ENCODE measurements around the gene TBCEL. TPM values are rescaled to one million over a fixed set of nuclear protein-coding genes. Genes with fewer than 3 reads are reported as not detected.

Gene TBCEL
- total RNA-seq, 4 donors from 2014 or later, result 17.1 to 24.7 (median 20.6) TPM

- peaks cover 0 to 84% (median 0%) of the 10 kb centered on the region in 3 donors for H3K36me3 ChIP-seq
- TF ChIP-seq EP300 (IDR thresholded peaks at IDR 0.05) (no peak), POLR2A (IDR thresholded peaks at IDR 0.05) (no peak)
- TF ChIP-seq, protein P1, sequence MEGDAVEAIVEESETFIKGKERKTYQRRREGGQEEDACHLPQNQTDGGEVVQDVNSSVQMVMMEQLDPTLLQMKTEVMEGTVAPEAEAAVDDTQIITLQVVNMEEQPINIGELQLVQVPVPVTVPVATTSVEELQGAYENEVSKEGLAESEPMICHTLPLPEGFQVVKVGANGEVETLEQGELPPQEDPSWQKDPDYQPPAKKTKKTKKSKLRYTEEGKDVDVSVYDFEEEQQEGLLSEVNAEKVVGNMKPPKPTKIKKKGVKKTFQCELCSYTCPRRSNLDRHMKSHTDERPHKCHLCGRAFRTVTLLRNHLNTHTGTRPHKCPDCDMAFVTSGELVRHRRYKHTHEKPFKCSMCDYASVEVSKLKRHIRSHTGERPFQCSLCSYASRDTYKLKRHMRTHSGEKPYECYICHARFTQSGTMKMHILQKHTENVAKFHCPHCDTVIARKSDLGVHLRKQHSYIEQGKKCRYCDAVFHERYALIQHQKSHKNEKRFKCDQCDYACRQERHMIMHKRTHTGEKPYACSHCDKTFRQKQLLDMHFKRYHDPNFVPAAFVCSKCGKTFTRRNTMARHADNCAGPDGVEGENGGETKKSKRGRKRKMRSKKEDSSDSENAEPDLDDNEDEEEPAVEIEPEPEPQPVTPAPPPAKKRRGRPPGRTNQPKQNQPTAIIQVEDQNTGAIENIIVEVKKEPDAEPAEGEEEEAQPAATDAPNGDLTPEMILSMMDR (IDR thresholded peaks at IDR 0.05), result no peak
- no peak for DNase-seq (ENCODE audit: low spot score in 2 of 2)
- no peaks in the 10 kb centered on the region for H3K4me1 ChIP-seq
- H3K27me3 ChIP-seq, result no peaks in the 10 kb centered on the region
- H3K27ac ChIP-seq, result no peak overlapping the region
- 85 to 86% methylated on average over 3 of the region's 3 CpGs for WGBS, 2 donors
- H3K9me3 ChIP-seq, result no peaks in the 10 kb centered on the region
- no peak overlapping the region for H3K4me3 ChIP-seq
Measured at GRCh38 chr11:121059605-121060004, 35.7 kb downstream of the TBCEL start.

DNA sequence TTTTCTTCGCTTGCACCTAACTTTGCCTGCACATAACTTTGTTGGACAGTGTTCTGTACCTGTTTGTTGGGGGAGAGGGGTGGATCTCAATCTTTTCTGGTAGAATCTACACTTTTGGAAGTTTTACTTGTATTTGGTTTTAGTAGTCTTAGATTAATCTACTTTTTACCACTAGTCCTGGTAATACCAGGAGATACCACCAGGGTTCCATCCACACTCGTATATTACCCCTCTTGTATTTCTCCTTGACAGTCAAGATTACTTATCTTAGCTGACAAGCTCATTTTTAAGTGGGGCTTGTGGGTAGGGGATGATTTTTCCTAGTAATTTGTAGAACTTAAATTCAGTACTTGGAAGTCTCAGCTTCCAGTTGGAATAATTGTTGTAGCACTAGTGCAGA lies 39.8 kb downstream of the TBCEL start:
- Histone ChIP-seq H3K36me3 (peaks cover 0 to 81% (median 0%) of the 10 kb centered on the region in 3 donors), H3K27ac (no peak overlapping the region), H3K4me3 (no peak overlapping the region), H3K27me3 (no peaks in the 10 kb centered on the region), H3K4me1 (peaks cover 0 to 3% (median 0%) of the 10 kb centered on the region in 4 donors), H3K9me3 (no peaks in the 10 kb centered on the region)
- TF ChIP-seq POLR2A (IDR thresholded peaks at IDR 0.05) (no peak), EP300 (IDR thresholded peaks at IDR 0.05) (no peak)
- TF ChIP-seq, protein P1 (IDR thresholded peaks at IDR 0.05), result peak in 4 of 5 experiments; percentile 11 to 30 (median 19)
- DNase-seq (ENCODE audit: low spot score in 2 of 2), result no peak
- 75 to 82% methylated on average over 2 of the region's 2 CpGs for WGBS, 2 donors

- peaks cover 0 to 13% (median 2%) of the 10 kb centered on the region in 4 donors for H3K4me1 ChIP-seq
- no peaks in the 10 kb centered on the region for H3K9me3 ChIP-seq
- no peak for TF ChIP-seq EP300 (IDR thresholded peaks at IDR 0.05)
- TF ChIP-seq, protein P1 (IDR thresholded peaks at IDR 0.05), result no peak
- TF ChIP-seq POLR2A (IDR thresholded peaks at IDR 0.05), result no peak
- WGBS, 2 donors, result 95% methylated on average over 3 of the region's 3 CpGs
- no peak overlapping the region for H3K4me3 ChIP-seq
- no peaks in the 10 kb centered on the region for H3K27me3 ChIP-seq
- H3K36me3 ChIP-seq, result peaks cover 0 to 72% (median 0%) of the 10 kb centered on the region in 3 donors
- DNase-seq (ENCODE audit: low spot score in 2 of 2), result no peak
- H3K27ac ChIP-seq, result no peak overlapping the region
Measured at GRCh38 chr11:121066623-121067022, 42.7 kb downstream of the TBCEL start.

DNA sequence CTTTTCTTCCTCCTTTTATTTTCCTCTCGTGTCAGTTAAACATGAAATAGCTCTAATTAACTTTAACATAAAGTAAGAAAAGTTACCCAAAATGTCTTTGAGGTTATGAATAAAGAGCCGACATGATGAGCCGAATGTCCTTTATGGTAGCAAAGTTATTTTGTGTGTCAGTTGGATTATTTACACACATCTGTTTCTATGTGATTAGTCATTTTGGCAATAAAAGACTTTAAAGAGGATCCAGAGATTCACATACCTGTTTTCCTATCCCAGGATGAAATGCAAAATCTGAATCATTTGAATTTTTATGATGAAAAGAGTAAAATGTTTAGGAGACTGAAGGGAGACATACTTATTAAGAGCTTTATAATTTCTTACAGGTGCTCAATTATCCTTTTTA lies 43.1 kb downstream of the TBCEL start:
- peaks cover 0 to 68% (median 0%) of the 10 kb centered on the region in 3 donors for H3K36me3 ChIP-seq
- no peak for TF ChIP-seq POLR2A (IDR thresholded peaks at IDR 0.05)
- H3K9me3 ChIP-seq, result no peaks in the 10 kb centered on the region
- H3K4me3 ChIP-seq, result no peak overlapping the region
- no peaks in the 10 kb centered on the region for H3K27me3 ChIP-seq
- 81% methylated on average over 3 of the region's 3 CpGs for WGBS, 2 donors
- no peak for DNase-seq (ENCODE audit: low spot score in 2 of 2)
- H3K27ac ChIP-seq, result no peak overlapping the region
- peaks cover 0 to 17% (median 4%) of the 10 kb centered on the region in 4 donors for H3K4me1 ChIP-seq

DNA sequence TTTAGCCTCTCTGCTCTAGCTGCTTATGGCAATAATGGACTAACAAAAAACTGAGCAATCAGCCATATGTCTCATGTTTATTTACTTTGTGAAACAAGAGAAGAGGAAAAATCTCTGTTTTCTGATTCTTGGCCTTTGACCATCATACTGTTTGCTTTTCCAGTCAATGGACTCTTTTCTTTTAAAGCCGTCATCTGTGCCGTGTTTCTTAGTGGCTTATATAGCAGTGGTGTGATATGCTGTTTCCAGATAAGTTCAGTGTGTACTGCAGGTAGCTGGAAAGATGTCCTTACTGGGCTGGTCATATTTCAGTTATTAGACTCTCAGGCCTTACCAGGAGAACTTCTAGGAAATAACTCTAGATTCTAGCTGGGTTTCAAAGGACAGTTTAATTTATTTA lies 43.6 kb downstream of the TBCEL start:
- WGBS, 2 donors, result 26 to 39% methylated on average over 2 of the region's 2 CpGs
- no peaks in the 10 kb centered on the region for H3K27me3 ChIP-seq
- no peaks in the 10 kb centered on the region for H3K9me3 ChIP-seq
- no peak overlapping the region for H3K27ac ChIP-seq
- no peak overlapping the region for H3K4me3 ChIP-seq
- DNase-seq (ENCODE audit: low spot score in 2 of 2), result no peak
- TF ChIP-seq EP300 (IDR thresholded peaks at IDR 0.05) (no peak), POLR2A (IDR thresholded peaks at IDR 0.05) (no peak)
- TF ChIP-seq, protein P1 (IDR thresholded peaks at IDR 0.05), result no peak
- H3K36me3 ChIP-seq, result peaks cover 0 to 64% (median 0%) of the 10 kb centered on the region in 3 donors
- H3K4me1 ChIP-seq, result peaks cover 0 to 20% (median 5%) of the 10 kb centered on the region in 4 donors
